CD4-positive, alpha-beta T cell (primary cell): Measurements from ENCODE around the gene SPRED2. TPM values are rescaled to one million over a fixed set of nuclear protein-coding genes. Genes with fewer than 3 reads are reported as not detected.

Experiments
- ATAC-seq: fragments of 200-7000 bp; cut with Tn5 transposase; one replicate; pipeline ENCODE4 v1.10.0; 2022; ENCODE audit warnings: mild to moderate bottlenecking; ENCODE audit not compliant: poor library complexity
- CTCF ChIA-PET: fragments of 350-600 bp; sonication (Branson Sonifier 250); formaldehyde crosslinking; loops from one replicate; lab custom pipeline; 2021; ENCODE audit warnings: antibody characterized with exemption, inconsistent platforms; lab: Charles Lee
- POLR2A ChIA-PET: fragments of 350-600 bp; sonication (Branson Sonifier 250); formaldehyde crosslinking; loops from one replicate; lab custom pipeline; 2021; ENCODE audit warnings: antibody characterized with exemption, inconsistent platforms; lab: Charles Lee
- DNase-seq, 14 experiments: peaks; one replicate each; pipeline ENCODE4 v3.0.0-alpha.2; 2013 to 2020; ENCODE audit warnings: mixed read lengths in 2 of 14
- H3K27ac ChIP-seq, 2 donors: one replicate each; pipeline versions ENCODE4 v1.5.1 to v1.7.0; 2013; ENCODE audit warnings: low read length in 2 of 2, low read depth in 1 of 2, mild to moderate bottlenecking in 1 of 2
- H3K27me3 ChIP-seq, 2 experiments: 1 replicate in 1 of 2; 2 replicates in 1 of 2; pipeline versions ENCODE4 v1.6.1 to v1.7.0; 2013; ENCODE audit warnings: low read length in 2 of 2, control low read depth in 1 of 2, mild to moderate bottlenecking in 1 of 2, moderate library complexity in 1 of 2; ENCODE audit not compliant: insufficient read depth in 2 of 2, control insufficient read depth in 1 of 2
- H3K36me3 ChIP-seq: one replicate; pipeline ENCODE4 v1.6.1; 2013; ENCODE audit warnings: low read length, control low read depth; ENCODE audit not compliant: insufficient read depth
- H3K4me1 ChIP-seq: one replicate; pipeline ENCODE4 v1.6.1; 2013; ENCODE audit warnings: low read length, control low read depth; ENCODE audit not compliant: insufficient read depth
- H3K4me3 ChIP-seq: one replicate; pipeline ENCODE4 v1.5.1; 2013; ENCODE audit warnings: mild to moderate bottlenecking, low read length, moderate library complexity
- H3K9me3 ChIP-seq, 2 experiments: 1 replicate in 1 of 2; 2 replicates in 1 of 2; pipeline versions ENCODE4 v1.6.1 to v1.7.0; 2013; ENCODE audit warnings: low read length in 2 of 2, mild to moderate bottlenecking in 2 of 2, control low read depth in 1 of 2, moderate library complexity in 1 of 2; ENCODE audit not compliant: control insufficient read depth in 1 of 2, insufficient read depth in 1 of 2
- H3K27ac Mint-ChIP-seq: one replicate; pipeline ENCODE4 v1.8.0; 2020; ENCODE audit warnings: mixed read lengths
- H3K27me3 Mint-ChIP-seq: one replicate; pipeline ENCODE4 v1.8.0; 2021; ENCODE audit warnings: mixed read lengths
- H3K36me3 Mint-ChIP-seq: one replicate; pipeline ENCODE4 v1.8.0; 2021; ENCODE audit warnings: low read depth, mixed read lengths
- H3K4me1 Mint-ChIP-seq: one replicate; pipeline ENCODE4 v1.8.0; 2021; ENCODE audit warnings: low read depth, mixed read lengths
- H3K4me3 Mint-ChIP-seq: one replicate; pipeline ENCODE4 v1.8.0; 2020; ENCODE audit warnings: mild to moderate bottlenecking, mixed read lengths
- H3K9me3 Mint-ChIP-seq: one replicate; pipeline ENCODE4 v1.8.0; 2020; ENCODE audit warnings: mixed read lengths
- intact Hi-C, 2 experiments: fragments of 100-400 bp; cut with DNase I in 1 of 2; cut with micrococcal nuclease in 1 of 2; formaldehyde crosslinking; loops; one replicate each; pipeline versions ENCODE4 v1.15.1 to v1.9.0; 2023 to 2025; cut with DNase I, micrococcal nuclease
- total RNA-seq, 174 experiments: library from RNA in 2 of 174; stranded (reverse) in 2 of 174; gene quantifications; one replicate each; pipeline ENCODE4 v1.2.3 and lab custom pipeline; 2021 to 2026
- TF ChIP-seq, protein P1 (sequence below): fragments of 200-600 bp; IDR thresholded peaks from one replicate; pipeline ENCODE4 v1.8.0; 2022; ENCODE audit warnings: antibody characterized with exemption, mild to moderate bottlenecking

The SPRED2 gene
- total RNA-seq, 2 experiments from 2014 or later = 2.5 to 2.8 TPM

- no peaks in the 10 kb centered on the region for H3K9me3 Mint-ChIP-seq
- H3K27me3 Mint-ChIP-seq = peaks cover 5% of the 10 kb centered on the region
- Histone ChIP-seq H3K4me1 (peaks cover 27% of the 10 kb centered on the region), H3K27ac (no peak overlapping the region), H3K36me3 (no peaks in the 10 kb centered on the region), H3K4me3 (no peak overlapping the region), H3K9me3 (no peaks in the 10 kb centered on the region), H3K27me3 (no peaks in the 10 kb centered on the region)
- H3K27ac Mint-ChIP-seq = no peak overlapping the region
- ChIA-PET CTCF (no interaction called here), POLR2A (no interaction called here)
- no peak overlapping the region for H3K4me3 Mint-ChIP-seq
- no peak for ATAC-seq
- intact Hi-C loops = no loop called here
- H3K4me1 Mint-ChIP-seq = peaks cover 16% of the 10 kb centered on the region
- TF ChIP-seq, protein P1, sequence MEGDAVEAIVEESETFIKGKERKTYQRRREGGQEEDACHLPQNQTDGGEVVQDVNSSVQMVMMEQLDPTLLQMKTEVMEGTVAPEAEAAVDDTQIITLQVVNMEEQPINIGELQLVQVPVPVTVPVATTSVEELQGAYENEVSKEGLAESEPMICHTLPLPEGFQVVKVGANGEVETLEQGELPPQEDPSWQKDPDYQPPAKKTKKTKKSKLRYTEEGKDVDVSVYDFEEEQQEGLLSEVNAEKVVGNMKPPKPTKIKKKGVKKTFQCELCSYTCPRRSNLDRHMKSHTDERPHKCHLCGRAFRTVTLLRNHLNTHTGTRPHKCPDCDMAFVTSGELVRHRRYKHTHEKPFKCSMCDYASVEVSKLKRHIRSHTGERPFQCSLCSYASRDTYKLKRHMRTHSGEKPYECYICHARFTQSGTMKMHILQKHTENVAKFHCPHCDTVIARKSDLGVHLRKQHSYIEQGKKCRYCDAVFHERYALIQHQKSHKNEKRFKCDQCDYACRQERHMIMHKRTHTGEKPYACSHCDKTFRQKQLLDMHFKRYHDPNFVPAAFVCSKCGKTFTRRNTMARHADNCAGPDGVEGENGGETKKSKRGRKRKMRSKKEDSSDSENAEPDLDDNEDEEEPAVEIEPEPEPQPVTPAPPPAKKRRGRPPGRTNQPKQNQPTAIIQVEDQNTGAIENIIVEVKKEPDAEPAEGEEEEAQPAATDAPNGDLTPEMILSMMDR = no peak
- no peak for DNase-seq
- H3K36me3 Mint-ChIP-seq = no peaks in the 10 kb centered on the region
Measured at GRCh38 chr2:65378290-65378689, 54.1 kb downstream of the SPRED2 start.

DNA sequence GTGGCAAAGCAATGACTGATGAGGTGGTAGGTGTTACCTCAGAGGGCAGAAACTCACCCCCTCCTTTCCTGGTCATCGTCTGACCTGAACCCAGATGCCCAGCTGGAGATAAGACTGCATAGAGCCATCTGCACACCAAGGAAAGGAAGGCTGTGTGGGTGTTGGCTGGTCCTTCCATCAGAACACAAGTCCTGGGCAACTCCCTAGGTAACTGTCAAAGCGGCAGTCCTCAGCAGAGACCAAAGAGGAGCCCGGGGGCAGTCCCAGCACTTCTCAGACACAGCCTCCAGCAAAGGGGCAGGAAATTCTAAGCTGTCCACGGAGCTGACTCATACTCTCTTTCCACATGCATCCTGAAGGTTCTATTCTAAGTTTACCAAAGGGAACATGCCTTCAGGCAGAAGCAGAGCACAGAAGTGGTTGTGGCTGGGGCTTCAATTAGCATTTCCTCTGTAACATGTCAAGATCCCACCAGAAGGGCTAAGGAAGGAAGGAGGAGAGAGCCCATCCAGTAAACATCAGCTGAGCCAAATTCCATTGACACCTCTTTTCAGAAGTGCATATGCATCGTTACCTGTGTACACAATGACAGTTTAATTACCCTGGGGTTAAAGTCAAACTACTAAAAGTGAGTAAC, 54.7 kb downstream of the SPRED2 start:
- Mint-ChIP-seq H3K4me3 (no peak overlapping the region), H3K9me3 (no peaks in the 10 kb centered on the region), H3K36me3 (no peaks in the 10 kb centered on the region), H3K27me3 (peaks cover 5% of the 10 kb centered on the region), H3K4me1 (peaks cover 10% of the 10 kb centered on the region), H3K27ac (no peak overlapping the region)
- peak in 2 of 14 experiments; percentile 40 to 49 for DNase-seq
- TF ChIP-seq, protein P1 = no peak
- ChIA-PET CTCF (no interaction called here), POLR2A (no interaction called here)
- Histone ChIP-seq H3K36me3 (no peaks in the 10 kb centered on the region), H3K27ac (no peak overlapping the region), H3K27me3 (no peaks in the 10 kb centered on the region), H3K4me3 (no peak overlapping the region), H3K9me3 (no peaks in the 10 kb centered on the region), H3K4me1 (peaks cover 21% of the 10 kb centered on the region)
- intact Hi-C loops = no loop called here
- no peak for ATAC-seq

DNA sequence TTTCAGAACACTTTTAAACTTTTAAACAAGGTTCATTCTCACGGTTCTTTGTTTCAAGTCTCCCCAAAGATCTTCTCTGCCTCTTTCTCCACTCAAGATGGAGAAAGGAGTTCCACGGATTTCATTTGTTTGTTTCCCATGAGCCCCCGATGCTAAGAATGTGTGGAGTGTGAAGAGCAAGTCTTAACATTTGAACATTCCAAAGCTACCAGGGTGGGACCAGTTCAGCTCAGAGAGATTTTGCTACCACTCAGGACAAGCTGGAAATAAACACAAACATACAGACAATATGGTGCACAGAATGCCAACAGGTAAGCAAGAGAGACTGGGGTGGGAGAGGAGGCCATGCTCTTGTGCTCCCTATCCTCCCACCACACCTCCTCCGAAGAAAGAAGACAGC, 56.7 kb downstream of the SPRED2 start:
- CTCF ChIA-PET = no interaction called here
- Mint-ChIP-seq H3K27me3 (peaks cover 5% of the 10 kb centered on the region), H3K4me1 (no peaks in the 10 kb centered on the region), H3K27ac (no peak overlapping the region), H3K36me3 (no peaks in the 10 kb centered on the region), H3K4me3 (no peak overlapping the region), H3K9me3 (no peaks in the 10 kb centered on the region)
- no peaks in the 10 kb centered on the region for H3K27me3 ChIP-seq
- no peak overlapping the region for H3K27ac ChIP-seq
- no peaks in the 10 kb centered on the region for H3K36me3 ChIP-seq
- TF ChIP-seq, protein P1 = no peak
- DNase-seq (no peak), ATAC-seq (no peak)
- peaks cover 3% of the 10 kb centered on the region for H3K4me1 ChIP-seq
- no peak overlapping the region for H3K4me3 ChIP-seq
- POLR2A ChIA-PET = no interaction called here
- intact Hi-C loops = no loop called here
- H3K9me3 ChIP-seq = no peaks in the 10 kb centered on the region
